HG03139 (cell line): ENCODE measurements around the gene FAXC.
"Not testable (repeated sequence)": the region's sequence is repeated elsewhere in the genome, so short reads cannot be mapped to it uniquely, and the experiment has no call there.

Experiments
- ATAC-seq: cut with Tn5 transposase; IDR thresholded peaks from one replicate; pipeline ENCODE4 v1.9.1; 2021; ENCODE audit not compliant: unreplicated experiment

FAXC gene

DNA sequence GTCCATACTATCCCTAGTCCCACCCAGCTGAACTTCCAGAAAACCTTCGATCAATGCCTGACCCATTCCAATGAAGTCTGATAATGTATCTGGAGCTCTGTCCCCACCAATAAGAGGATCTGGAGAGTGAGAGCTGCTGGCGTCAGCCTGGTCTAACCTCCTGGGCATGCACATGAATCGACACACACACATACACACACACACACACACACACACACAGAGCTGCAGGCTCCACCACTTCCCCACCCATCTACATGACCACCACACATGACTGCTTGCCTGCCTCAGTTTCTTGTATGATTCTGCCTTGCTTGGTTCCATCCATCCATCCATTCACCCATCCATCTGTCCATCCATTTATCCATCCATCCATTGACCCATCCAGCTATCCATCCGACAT is 60.8 kb downstream of the FAXC start:
- no peak for ATAC-seq

DNA sequence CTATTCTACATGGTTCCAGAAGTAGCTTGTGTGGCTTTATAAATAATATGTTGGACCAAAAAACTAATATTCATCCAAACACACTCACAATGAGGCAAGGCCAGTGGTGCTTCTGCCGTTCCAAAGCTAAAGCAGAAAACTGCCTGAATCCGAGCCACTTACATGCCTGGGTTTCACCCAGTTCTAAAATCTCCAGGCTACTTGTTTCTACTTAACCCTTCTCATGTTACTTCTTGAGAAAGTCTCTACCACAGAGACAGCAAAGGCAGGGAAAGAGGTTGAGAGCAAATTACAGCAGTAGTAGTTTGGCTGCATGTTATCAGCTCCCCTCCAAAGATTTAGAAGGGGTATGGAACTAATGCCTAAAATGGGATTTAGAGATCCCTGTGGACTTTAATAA is 62.0 kb downstream of the FAXC start:
- no peak for ATAC-seq

DNA sequence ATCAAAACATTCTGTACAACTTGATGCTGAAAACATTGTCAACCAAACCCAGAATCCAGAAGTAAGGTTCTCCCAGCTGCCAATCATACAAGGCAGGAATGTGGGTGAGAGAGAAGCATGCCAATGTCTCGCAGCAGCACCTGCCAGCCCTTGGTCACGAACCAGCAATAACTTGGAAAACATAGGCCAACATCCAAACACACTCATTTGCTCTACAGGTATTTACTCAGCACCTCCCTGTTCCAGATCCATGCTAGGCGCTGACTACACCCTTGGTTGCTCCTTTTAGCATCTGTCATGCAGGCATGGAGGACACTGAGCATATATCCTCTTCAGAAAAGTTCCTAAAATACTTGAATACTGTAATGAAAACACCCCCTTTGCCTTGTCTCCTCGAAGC is 63.6 kb downstream of the FAXC start:
- ATAC-seq, result no peak

DNA sequence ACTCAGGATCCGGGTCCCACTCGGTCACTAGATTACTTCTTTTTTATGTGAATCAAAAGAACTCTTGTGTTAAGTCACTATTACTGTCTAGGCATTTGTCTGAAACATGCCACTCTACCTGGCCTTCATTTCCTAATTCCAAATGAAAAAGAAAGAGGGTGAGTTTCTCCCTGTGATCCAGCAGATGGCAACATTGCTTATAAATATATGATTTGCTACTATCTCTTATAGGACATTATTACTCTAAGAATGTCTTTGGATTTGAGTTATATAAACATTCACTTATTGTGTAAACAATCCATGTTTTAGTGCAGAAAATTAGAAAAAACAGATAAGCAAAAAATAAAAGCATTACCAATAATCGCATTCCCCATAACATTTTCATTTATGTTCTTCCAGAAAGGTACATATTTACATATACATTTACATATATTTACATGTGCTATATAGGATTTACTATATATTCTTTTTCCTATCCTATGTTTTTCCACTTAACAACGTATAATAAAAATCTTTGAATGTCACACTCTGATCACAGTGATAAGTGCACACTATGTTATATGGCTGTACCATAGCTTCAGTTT is 66.9 kb downstream of the FAXC start:
- no peak for ATAC-seq

DNA sequence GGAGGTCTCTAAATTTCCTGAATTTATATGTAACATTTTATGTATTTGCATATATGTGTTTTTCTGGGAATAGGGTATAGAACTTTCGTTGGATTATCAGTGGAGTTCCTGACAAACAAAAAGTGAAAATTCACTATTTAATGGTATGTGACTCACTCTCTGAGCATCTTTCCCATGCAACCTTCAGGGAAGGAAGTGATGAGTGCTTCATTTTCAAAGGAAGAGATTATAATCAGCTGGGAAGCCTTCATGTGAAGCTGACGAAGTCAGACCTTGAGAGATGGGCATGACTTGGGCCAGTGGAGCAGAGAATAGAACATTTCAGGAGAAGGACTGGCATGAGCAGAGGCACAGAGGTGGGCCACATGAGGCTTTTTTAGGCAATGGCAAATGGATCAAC is 72.7 kb downstream of the FAXC start:
- no peak for ATAC-seq

DNA sequence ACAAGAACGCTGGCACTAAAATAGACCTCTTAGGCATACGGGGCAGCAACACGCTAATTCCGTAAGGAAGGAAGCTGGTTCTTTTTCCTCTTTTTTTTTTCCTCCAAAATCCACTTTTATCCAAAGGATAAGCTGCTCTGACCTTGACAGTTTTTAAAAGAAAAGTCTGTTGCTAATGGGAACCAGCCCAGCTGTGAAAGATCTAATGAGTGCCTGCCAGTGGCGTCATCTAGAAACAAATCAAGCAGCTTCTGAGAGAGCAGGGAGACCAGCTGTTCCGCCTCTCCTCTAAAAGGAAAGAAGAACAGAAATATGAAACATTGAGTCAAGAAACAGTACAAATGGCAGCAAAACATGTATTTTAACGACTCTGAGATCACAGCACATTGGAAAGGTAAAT is 78.6 kb downstream of the FAXC start:
- no peak for ATAC-seq

DNA sequence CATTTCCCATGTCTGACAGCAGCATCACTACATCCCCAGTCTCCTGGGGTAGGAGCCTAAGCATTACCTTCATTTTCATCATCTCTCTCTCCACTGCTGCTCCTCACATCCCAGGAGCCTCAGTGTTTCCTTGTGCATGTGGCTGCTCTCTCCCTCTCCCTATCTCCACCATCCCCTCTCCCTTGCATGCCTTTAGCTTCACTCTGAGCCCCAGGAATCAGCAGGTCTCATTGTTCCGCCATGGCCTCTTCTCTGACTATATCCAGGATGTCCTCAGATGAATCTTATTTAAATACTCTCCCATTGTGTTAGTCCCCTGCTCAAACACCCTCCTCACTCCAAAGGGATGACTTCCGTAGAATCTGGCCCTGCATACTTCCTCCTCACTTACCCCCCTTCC is 79.4 kb downstream of the FAXC start:
- no peak for ATAC-seq

DNA sequence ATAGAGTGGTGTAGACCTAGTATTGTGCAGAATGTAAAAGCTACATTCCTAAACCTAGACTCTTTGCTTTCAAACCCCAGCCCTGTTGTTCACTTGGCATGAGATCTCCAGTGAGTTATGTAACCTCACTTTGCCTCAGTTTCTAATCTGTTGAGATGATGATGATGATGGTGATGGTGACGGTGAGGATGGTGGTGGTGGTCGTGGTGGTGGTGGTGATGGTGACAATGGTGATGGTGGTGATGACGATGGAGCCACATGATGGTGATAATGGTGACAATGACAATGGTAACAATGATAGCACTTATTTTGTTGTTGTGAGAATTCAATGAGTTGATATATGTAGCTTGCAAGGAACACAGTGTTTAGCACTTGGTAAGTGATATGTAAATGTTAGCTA is 80.3 kb downstream of the FAXC start:
- no peak for ATAC-seq

DNA sequence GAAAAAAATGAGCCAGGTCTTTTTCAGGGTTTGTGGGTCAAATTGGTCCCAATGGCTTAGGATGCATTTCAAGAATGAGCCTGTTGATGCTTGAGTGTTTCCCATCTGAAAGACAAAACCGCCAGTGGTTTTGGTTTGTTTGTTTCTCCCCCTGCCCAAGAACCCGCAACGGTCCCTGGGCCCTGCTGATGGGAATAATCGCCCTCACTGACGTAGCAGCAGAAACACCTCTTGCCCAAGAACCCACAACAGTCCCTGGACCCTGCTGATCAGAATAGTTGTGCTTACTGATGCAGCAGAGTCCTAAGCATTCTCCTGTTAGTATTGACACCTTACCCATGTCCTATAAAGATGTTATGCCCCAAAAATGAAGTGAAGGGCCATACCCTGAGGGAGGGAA is 82.5 kb downstream of the FAXC start:
- ATAC-seq, result not testable (repeated sequence)

DNA sequence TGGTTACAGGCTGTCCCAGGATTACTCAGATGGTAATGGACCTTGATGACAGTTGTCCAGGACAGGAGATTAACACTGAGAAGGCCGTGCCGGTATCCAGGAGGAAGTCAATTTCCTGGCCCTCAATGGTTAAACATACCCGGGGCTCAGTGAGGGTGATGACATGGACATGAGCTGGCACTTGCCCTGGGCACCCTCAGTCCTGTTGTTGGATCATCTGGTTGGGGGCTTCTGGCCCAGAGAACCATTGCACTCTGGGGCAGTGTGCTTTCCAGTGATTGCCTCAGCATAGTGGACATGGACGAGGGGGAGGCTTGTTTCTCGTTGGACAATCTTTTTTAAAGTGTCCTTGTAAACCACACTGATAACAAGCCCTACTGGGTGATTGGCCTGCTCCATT is 84.0 kb downstream of the FAXC start:
- not testable (repeated sequence) for ATAC-seq

DNA sequence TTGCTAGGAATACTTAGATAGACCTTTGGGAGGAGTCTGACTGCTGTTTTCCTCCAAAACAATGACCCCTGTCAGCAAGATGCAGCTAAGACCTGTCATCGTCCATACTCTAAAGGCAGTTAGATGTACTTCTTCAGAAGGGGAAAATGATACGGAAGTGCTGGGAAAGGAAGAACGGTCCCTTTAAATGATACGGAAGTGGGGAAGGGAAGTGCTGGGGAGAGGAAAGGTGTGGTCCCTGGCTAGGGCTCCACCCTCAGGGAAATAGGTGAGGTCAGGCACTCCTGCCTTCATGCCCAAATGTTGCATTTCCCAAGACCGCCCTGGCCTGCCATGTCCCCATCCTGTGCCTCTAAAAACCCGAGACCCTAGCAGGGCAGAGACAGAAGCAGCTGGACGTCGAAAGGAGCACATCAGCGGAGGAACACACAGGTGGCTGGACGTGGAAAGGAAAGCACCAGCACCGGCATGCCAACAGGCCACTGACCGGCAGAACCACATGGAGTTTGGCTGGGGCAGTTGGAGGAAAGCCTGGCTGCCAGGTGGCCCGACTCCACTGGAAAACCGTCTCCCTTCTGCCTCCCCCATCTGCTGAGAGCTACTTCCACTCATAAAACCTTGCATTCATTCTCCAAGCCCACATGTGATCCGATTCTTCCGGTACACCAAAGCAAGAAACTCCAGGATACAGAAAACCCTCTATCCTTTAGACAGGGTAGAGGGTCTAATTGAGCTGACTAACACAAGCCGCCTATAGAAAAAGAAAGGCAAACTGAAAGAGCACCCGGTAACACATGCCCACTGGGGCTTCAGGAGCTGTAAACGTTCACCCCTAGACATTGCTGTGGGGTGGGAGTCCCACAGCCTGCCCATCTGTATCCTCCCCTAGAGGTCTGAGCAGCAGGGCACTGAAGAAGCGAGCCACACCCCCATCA is 94.6 kb downstream of the FAXC start:
- ATAC-seq, result no peak

DNA sequence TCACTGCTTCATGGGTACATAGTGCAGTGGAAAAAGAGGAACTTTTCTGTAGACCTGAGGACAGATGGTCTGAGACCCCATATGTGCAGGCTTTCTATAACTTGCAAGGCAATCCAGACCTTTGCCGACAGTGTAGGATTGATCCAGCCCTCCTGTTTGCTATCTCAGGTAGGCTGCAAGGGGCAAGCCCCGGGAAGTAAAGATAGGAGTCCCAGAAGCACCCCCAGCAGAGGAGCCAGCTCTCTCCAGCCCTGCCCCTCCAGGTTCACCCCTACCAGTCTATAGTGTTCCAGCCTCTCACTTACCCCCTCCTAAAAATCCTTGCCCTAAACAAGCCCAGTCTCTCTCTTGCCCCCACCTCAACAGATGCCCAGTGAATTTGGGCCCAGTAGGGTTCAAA is 96.2 kb downstream of the FAXC start:
- no peak for ATAC-seq

DNA sequence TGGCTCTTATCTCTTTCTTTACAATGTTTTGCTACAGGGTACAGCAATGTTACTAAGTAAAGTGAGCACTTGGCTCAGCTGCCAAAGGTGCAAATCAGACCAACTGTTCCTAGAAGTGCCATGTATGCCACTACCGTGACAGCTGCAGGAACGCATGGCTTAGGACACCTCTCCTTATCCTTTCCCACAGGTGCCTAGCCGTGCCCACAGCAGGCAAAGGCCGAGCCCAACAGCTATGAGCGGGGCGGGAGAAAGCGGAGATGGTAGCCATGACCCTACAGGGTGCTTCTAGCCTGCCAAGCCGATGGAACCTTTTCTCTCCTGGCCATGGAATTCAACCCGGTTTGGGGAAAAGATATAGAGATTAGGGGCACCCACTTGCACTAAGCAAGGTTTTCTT is 97.1 kb downstream of the FAXC start:
- ATAC-seq, result no peak

DNA sequence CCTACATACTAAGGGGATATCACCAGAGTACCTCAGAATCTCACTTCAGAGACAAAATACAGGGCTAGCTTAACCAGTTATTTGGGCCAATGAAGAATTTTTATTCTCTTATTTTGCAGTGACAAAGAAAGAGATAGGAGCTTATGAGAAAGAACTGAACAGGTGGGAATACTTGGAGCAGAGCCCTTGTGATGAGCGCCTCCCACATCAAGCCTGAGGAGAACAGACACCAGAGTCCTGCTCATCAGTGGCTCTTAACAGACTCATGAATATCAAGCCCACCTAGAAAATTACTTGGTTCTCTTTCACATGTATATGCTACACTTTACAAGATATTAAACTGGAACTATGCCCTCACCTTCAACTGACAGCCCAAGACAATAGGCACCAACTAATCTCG is 99.0 kb downstream of the FAXC start:
- ATAC-seq, result no peak

DNA sequence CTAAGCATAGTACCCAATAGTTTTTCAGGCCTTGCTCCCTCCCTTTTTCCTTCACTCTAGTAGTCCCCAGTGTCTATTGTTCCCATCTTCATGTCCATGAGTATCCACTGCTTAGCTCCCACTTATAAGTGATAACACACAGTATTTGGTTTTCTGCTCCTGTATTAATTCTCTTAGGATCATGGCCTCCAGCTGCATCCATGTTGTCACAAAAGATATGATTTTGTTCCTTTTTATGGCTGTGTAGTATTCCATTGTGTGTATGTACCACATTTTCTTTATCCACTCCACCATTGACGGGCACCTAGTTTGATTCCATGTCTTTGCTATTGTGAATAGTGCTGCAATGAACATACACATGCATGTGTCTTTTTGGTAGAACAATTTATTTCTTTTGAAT is 102.9 kb downstream of the FAXC start:
- no peak for ATAC-seq

DNA sequence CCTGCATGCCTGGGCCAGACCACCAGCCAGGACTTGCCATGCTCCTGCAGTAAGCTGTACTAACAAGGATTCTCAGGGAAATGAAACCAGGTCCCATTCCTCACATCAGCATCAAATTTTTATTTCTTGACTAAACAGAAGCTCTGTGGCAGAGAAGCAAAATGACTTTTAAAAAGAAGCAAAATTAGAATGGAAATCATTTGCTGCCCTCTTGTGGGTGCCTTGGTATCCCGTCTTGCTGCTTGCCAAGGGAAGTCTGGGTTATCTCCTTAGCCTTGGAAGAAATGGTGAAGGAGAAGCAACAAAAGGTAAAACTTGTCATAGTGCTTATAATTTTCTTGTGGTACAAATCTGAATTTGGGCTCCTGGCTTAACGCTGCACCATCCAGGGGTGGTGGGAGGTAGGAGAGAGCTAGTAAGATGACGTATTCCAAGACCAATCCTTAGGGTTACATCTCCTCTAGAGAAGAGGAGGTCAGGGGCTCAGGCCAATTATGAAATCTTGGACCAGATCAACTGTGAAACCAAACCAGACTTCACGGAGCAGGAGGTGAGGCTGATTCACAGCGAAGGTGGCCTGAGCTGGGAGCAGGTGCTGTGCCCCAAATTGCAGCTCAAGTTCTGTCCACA is 107.5 kb downstream of the FAXC start:
- no peak for ATAC-seq

DNA sequence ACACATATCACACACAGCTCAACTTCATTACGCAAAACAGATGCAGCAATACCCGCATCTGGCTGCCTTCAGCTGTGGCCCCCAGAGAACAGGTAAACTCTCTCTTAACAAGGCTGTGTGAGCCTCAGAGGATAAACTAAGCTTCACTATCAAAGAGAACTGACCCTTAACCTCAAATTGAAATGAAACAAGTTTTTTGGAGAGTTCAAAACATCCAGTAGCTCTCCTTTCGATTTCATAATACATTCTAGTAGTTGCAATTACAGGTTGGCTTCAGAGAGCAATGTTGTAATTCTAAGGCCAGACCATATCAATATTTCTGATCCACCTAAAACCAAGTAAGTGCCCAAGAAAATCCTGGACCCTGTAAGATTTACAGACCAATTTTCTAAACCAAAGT is 113.5 kb downstream of the FAXC start:
- ATAC-seq, result no peak

DNA sequence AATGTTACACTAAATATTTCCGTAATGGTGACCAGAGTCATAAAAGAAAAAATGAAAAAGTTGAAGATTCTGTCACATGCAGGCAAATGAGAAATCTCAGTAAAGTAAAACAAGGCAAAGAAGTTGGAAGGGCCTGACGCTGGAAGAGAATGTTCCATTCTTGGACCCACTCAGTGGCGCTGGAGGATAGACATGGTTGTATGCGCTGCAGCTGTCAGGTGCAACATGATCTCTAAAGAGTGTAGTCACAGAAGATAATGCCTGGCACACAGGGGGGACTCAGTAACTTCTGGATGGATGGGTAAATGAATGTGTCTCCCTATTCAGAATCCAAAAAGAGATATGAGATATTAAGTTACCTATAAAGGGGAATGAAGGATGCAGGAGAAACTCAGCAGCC is 116.3 kb downstream of the FAXC start:
- no peak for ATAC-seq

DNA sequence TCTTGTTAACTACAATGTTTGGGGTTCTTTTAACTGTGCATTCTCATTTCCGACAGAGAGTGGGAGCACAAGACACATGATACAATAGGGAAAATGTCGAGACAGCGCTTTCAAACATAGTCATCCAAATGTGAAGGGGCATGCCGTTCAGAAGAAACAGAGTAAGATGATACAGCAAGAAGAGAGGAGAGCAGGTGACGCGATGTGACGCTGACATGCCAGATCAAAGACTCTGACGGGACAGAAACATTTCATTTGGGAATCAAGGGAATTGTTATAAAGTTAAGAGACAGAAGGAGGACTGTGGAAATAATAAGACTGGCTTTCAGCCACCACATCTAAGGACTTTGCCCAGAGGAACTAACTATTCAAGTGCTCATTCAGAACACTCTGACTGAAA is 117.4 kb downstream of the FAXC start:
- ATAC-seq, result no peak

DNA sequence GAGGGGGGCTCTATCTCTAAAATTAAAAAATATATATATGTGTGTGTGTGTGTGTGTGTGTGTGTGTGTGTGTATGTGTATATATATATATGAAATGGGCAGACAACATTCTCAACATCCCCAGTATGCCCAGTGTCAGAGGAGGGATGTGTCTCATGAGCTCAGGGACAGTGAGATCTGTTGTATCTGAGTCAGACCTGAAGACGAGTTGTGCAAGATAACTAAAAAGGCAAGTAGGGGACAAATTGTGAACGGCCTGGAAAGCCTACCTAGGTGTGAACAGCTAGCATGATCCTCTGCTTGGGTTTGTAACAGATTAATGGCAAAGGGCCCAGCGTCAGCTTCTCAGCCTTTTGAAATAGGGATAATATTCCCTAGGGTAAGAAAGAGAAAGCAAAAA is 124.3 kb downstream of the FAXC start:
- ATAC-seq, result no peak
